GM12892 (cell line): ENCODE data around the gene DLL1.

Source experiments
- POLR2A ChIP-seq: IDR thresholded peaks from 2 replicates; pipeline ENCODE4 v1.6.1; 2011; ENCODE audit warnings: low read depth, low read length, control low read depth
- POLR2AphosphoS5 ChIP-seq: IDR thresholded peaks from 2 replicates; pipeline ENCODE4 v1.6.1; 2011; ENCODE audit warnings: low read depth, low read length, control low read depth
- TAF1 ChIP-seq: IDR thresholded peaks from 2 replicates; pipeline ENCODE4 v1.6.1; 2011; ENCODE audit warnings: low read depth, mild to moderate bottlenecking, control low read depth, low read length, borderline replicate concordance

GRCh38 chr6:170286246-170286933 is 4.5 kb downstream of the DLL1 start:
- TF ChIP-seq POLR2AphosphoS5 (no peak), TAF1 (no peak), POLR2A (no peak)
